GM23338 (cell line): ENCODE results near the gene OR56A5.

Source experiments
- CREB1 ChIP-seq: fragments of 250-450 bp; sonication (Bioruptor Pico); IDR thresholded peaks from 2 replicates; pipeline ENCODE4 v1.5.0; 2020; ENCODE audit warnings: low read depth, mild to moderate bottlenecking, moderate library complexity
- CTCF ChIP-seq, 2 experiments: fragments of 200-600 bp in 1 of 2; sonication (generic) in 1 of 2; conservative IDR thresholded peaks; 2 replicates each; pipeline versions ENCODE4 v1.5.1 to v1.6.1; 2016 to 2017; ENCODE audit warnings: antibody characterized with exemption in 2 of 2, low read depth in 2 of 2, mild to moderate bottlenecking in 2 of 2, moderate library complexity in 1 of 2
- ETS1 ChIP-seq: IDR thresholded peaks from 2 replicates; pipeline ENCODE4 v1.6.1; 2016; ENCODE audit warnings: antibody characterized with exemption
- EZH2 ChIP-seq: fragments of 200-600 bp; sonication (generic); IDR thresholded peaks from one replicate; pipeline ENCODE4 v1.8.0; 2017; ENCODE audit warnings: antibody characterized with exemption, mild to moderate bottlenecking, low read depth; ENCODE audit not compliant: unreplicated experiment
- EZH2phosphoT487 ChIP-seq: fragments of 200-600 bp; sonication (generic); IDR thresholded peaks from one replicate; pipeline ENCODE4 v1.8.1; 2018; ENCODE audit warnings: antibody characterized with exemption; ENCODE audit not compliant: unreplicated experiment
- JUNB ChIP-seq: IDR thresholded peaks from one replicate; pipeline ENCODE4 v1.6.1; 2016; ENCODE audit warnings: antibody characterized with exemption; ENCODE audit not compliant: unreplicated experiment
- POLR2AphosphoS5 ChIP-seq: IDR thresholded peaks from 2 replicates; pipeline ENCODE4 v1.6.1; 2016; ENCODE audit warnings: antibody characterized with exemption, low read depth
- ZNF331 ChIP-seq: fragments of 250-450 bp; sonication (Bioruptor Pico); IDR thresholded peaks from 2 replicates; pipeline ENCODE4 v1.5.0; 2020; ENCODE audit warnings: low read depth, mild to moderate bottlenecking, moderate library complexity
- TF ChIP-seq, protein P1 (sequence below): IDR thresholded peaks from one replicate; pipeline ENCODE4 v1.6.1; 2018; ENCODE audit warnings: antibody characterized with exemption; ENCODE audit not compliant: unreplicated experiment

- no peak for TF ChIP-seq CTCF (conservative IDR thresholded peaks at IDR 0.05; ENCODE audit: low read depth in 2 of 2)
- no peak for TF ChIP-seq CREB1 (CRISPR knock-in tag)
- TF ChIP-seq, protein P1, sequence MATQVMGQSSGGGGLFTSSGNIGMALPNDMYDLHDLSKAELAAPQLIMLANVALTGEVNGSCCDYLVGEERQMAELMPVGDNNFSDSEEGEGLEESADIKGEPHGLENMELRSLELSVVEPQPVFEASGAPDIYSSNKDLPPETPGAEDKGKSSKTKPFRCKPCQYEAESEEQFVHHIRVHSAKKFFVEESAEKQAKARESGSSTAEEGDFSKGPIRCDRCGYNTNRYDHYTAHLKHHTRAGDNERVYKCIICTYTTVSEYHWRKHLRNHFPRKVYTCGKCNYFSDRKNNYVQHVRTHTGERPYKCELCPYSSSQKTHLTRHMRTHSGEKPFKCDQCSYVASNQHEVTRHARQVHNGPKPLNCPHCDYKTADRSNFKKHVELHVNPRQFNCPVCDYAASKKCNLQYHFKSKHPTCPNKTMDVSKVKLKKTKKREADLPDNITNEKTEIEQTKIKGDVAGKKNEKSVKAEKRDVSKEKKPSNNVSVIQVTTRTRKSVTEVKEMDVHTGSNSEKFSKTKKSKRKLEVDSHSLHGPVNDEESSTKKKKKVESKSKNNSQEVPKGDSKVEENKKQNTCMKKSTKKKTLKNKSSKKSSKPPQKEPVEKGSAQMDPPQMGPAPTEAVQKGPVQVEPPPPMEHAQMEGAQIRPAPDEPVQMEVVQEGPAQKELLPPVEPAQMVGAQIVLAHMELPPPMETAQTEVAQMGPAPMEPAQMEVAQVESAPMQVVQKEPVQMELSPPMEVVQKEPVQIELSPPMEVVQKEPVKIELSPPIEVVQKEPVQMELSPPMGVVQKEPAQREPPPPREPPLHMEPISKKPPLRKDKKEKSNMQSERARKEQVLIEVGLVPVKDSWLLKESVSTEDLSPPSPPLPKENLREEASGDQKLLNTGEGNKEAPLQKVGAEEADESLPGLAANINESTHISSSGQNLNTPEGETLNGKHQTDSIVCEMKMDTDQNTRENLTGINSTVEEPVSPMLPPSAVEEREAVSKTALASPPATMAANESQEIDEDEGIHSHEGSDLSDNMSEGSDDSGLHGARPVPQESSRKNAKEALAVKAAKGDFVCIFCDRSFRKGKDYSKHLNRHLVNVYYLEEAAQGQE, result no peak
- no peak for TF ChIP-seq POLR2AphosphoS5
- TF ChIP-seq EZH2, result no peak
- TF ChIP-seq EZH2phosphoT487, result no peak
- no peak for TF ChIP-seq JUNB
- no peak for TF ChIP-seq ETS1
- TF ChIP-seq ZNF331 (CRISPR knock-in tag), result no peak
Observed at GRCh38 chr11:5992150-5992549, 23.9 kb upstream of the OR56A5 start.
